HG02852 (cell line): ENCODE measurements around the gene EFNB2.
A peak's percentile ranks its signal among the peaks of the same experiment; 100 is the strongest.

Experiments used
- ATAC-seq: cut with Tn5 transposase; IDR thresholded peaks from one replicate; pipeline ENCODE4 v1.9.1; 2021; ENCODE audit warnings: mild to moderate bottlenecking, moderate library complexity; ENCODE audit not compliant: unreplicated experiment

Gene EFNB2

DNA sequence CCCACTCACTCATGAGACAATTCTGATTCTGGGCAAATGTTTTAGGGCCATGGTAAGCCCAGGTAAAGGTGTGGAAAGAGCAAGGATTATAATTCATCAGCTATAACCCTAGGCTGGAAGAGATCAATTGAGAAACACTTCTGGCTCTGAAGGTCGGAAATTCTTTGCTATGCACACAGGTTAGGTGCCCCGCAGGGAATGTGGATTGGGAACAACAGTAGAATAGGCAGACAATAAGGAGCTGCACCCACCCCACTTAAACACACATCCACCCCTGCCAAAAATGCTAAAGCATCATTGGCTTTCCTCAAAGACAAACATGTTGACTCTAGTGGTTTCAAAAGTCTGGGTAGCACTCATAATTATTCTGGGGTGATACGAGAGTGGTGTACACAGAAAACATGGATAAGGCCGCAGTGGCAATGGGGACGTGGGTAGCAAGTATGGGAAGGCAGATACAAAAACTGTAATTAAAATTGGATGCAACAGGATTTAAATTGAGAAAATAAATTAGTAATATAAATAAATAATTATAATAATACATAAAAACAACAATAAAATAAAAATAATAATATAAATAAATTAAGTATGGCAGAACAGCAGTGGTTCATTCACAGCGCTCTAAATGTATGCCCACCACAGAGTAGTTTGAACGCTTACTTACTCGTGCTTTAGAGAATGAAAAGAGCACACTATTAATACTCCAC is 8.6 kb downstream of the EFNB2 start:
- no peak for ATAC-seq

DNA sequence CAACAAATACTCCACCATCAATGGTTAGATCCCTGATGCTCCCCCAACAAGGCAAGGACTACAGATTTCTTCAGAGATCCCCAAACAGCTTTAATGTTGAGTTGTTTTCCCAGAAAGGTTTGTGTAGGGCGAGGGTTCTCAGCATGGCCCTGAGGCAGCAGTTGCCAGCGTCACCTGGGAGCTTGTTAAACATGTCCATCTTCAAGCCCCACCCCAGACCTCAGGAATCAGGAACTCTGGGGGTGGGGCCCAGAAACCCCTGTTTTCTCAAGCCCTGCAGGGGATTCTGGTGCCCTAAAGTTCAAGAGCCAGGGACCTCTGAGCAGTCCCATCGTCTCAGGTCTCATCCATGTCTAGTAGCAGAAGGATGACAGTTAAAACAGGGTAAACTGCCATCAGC is 9.6 kb downstream of the EFNB2 start:
- no peak for ATAC-seq

GRCh38 chr13:106524108-106524507 is 11.4 kb downstream of the EFNB2 start:
- ATAC-seq: no peak

DNA sequence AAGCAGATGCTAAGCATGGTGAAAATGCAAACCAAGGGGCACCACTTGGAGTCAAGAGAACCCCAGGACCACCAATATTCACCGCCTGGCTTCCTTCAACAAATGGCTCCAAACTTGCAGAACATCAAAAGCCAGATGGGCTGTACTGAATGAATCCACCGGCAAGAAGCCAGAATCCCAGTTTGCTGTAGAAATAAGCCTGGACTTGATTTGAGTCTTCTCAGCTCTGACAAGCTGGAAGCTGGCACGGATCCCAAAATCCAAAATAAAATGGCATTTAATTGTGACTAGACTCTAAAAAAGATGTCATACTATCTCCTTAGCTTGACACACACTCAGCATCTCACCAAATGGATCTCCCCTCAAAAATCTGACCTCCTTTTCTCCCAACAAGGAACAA is 11.9 kb downstream of the EFNB2 start:
- no peak for ATAC-seq

DNA sequence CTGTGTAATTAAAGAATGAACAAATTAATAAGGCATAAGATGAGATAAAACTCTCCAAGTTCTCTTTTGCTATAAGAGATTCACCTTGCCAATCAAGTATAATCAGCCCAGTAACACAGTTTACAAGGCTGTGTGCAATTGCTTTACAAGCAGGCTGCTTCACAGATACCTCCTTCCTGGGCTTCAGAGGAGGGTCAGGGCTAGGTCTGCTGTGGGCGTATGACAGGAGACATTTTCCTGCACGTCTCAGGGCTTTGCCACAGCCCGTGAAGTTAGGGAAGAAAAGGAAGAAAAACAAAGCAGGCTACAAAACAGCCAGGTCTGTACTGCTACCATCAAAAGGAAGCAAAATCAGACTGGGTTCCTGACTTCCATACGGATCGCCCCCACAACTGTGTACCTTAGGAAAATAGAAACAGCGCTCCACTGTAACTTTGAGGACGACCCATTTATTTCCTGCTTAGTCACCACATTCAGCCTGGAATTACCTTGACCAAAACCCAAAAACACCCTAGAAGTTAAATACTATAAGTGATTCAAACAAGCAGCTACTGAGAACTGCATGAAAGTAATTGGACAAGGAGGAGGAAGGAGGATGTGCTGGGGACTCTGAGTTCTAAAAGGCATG is 12.4 kb downstream of the EFNB2 start:
- ATAC-seq: no peak

DNA sequence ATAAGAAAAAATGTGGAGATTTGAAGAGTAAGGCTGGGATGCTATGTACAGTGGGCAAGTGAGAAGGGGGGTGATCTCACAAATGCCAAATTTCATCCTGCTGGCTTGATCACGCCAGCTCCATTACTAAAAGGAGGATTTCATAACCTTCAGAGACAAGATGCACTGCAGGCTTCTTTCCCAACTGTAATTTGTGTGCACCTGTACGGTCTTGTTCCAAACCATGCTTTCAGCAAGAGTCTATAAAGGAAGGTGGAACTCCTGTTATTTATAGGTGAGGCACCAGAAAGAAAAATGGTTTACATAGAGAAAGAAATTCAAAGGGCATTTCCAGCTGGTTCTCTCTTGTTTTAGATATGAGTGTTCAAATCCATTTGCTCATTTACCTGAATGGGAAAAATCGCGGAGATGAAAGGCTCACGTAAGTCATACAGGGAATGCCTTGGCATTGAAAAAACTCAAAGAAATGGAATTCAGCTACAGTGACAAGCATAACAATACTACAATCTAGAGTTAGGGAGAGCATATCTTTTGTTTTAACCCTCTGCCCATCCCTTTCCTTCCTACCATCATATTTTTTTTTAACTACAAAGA is 13.3 kb downstream of the EFNB2 start:
- no peak for ATAC-seq

DNA sequence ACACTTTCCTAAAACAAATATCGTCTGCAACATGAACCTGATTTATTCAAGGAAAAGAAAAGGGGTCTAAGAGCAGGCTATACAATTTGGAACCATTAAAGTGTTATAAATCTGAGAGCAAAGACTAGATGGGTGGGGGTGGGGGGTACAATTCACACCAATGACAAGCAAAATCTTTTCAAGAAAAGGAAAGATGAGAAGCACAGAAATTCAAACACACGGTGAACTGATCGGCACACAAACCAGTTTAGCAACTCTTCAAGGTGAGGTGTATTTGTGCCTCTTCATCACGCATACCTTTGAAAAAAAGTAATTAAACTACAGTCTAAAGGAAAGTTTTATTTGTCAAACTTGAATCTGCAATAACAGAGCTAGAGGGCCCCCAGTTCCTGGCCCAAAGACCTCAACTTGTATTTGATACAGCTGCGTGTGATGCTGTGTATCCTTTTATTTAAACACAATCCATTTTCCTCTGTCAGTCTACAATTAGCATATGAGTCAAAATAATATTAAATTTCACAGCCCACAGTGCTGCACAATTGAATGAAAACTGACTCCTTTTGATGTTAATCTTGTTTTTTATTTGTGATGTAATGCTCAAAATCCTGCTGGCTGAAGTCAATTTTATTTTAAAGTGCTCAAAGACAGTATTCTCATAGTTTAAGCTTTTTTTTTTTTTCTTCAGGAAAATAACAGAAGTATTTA is 14.2 kb downstream of the EFNB2 start:
- no peak for ATAC-seq

DNA sequence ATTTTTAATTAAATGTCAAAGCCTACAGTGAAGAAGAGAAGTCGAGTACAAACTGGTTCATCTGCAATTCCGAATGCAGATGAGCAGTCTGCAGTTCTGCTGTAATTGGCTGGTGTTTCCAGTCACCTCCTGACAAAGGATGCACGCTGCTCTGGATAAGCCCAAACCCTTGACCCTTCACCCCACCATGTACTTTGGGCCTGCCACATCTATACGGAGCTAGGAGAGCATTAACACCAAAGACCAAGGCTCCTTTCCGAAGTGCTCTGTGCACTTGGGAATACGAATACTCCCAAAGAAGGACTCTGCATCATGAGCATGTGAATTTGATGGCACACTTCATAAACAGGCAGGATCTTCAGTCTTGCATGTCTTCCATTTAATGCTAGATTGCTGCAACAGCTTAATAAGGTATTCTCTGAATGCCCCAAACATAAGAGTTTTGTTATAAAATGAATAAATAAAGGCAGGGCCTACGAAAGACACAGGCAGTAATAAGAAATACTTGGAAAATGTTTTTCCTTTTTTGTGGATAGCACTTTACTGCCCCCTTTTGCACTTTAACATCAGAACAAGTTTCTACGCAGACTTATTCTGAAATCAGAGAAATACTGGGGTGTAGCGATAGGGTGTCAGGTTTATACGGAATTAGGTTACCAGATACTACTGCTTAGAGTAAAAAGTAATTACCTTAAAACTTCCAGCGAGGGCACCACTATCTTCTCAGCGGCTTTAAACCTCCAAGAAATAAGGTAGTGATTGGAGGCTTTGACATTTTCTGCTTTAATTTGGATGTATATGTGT is 15.0 kb downstream of the EFNB2 start:
- no peak for ATAC-seq

- ATAC-seq: no peak
These were observed 16.9 kb downstream of the EFNB2 start for GRCh38 chr13:106518512-106518911.

GRCh38 chr13:106517109-106517847 is 18.2 kb downstream of the EFNB2 start:
- ATAC-seq: no peak

DNA sequence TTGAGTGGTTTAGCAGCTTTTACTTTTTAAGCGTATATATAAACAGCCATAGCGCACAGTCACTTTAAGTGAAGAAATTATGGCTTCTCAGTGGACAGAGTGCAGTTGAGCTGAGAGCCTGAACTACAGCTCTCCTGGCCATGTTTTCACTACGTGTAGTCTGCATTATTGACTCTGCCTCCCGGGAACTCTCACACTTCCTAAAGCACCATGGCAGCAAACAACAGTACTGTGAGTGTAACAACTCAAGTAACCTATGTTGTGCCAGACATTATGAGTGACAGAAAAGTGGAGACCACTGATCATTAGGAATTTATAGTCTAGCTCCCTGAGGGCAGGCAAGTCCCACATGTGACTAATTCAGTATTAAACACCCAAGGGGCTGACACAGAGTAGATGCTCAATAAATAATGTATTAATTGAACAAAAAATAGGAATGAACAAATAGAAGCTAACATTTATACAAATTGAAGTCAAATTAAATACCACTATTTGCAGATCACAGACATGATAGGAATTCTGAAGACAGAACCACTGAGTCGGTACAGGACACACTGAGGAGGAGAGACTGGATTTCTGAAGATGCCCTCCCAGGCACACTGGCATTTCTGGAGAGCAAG is 19.7 kb downstream of the EFNB2 start:
- ATAC-seq: no peak

DNA sequence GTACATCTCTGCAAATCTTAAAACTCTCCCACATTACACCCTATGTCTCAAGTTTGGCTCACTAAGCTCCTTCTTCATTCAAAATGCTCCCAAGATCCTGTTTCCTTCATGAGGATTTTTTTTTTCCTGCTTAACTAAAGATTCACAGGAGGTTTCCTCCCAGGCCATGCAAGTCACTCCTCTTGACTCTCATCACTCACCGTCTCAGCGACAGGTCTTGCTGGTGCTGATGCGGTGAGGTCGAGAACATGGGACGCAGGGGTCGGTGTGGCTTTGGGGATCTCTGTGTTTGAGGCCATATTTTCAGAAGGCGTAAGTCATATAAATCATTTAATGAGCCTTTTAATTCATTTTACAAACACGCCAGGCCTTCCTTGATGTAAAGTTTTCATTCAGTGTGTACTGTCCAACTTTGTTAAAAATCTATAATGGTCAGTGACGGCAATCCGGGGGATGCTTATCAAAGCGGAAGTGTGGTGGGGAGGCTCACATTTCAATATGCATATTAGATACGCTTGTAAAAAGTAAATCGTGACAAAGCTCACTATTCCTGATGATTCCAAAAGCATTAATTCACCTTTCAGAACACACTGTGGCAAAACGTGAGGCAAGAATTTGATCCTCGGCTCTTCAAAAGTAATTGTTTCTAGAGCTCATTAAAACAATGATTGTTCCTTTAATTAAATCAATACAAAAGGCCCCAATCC is 20.4 kb downstream of the EFNB2 start:
- ATAC-seq: no peak

DNA sequence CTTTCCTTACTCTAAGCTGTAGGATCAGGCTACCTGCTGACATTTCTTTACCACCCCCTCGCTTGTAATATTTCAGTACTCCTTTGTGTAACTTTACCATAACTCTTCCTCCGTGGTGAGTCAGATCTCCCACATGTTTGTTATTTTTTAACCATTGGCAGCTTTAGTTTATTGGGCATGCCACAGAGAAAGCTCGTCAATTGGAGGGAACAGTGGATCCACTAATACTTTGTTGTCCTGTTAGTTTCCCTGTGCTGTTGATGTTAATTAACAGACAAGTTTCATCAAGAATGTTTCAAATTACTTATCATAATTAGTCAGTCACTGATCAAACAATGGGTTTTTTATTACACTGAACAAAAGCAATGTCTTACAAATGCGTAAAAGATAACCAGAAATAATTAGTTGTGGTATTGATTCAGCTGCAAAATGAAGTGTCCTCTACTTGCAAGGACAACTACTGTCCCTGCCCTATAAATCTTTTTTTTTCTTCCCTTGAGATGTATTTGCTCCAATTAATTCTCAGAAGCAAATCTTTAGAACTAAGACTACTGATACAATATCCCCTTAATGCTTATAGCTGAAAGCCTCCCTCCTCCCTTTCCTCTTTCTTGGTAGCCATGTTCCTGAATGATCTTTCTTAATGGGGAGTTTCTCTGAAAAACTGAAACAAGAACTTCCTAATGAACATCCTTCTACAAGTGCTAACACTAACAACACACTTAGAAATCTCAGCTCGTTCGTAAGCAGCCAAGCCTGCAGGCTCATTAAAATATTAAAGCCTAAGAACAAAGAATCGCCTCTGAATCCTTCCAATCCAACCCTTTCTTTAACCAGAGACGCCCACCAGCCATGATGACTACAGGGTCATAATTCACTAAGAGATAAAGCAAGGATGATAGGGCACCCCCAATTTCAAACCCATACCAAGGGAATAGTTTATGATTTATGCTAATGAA is 22.2 kb downstream of the EFNB2 start:
- ATAC-seq: no peak

- peak; percentile 88 for ATAC-seq
These were observed 27.7 kb downstream of the EFNB2 start for GRCh38 chr13:106507560-106508274.

DNA sequence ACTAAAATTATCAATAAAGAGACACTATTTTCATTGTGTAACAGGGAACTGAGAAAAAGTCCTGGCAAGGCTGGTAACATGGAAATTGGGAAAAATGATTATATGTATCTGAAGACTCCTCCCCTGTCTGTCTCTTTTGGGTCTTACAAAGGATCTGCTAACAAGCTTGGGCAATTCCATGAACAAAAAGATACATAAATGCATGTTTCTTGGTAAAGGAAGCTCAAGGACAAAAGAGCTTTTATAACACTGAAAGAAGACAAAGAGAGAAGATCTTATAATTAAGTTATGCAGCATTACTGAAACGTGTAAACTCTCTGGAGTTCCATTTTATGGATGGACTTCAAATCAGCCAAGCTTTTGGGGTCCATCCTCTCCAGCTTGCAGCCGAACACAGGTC is 29.2 kb downstream of the EFNB2 start:
- ATAC-seq: no peak

GRCh38 chr13:106505732-106506131 is 29.7 kb downstream of the EFNB2 start:
- no peak for ATAC-seq

DNA sequence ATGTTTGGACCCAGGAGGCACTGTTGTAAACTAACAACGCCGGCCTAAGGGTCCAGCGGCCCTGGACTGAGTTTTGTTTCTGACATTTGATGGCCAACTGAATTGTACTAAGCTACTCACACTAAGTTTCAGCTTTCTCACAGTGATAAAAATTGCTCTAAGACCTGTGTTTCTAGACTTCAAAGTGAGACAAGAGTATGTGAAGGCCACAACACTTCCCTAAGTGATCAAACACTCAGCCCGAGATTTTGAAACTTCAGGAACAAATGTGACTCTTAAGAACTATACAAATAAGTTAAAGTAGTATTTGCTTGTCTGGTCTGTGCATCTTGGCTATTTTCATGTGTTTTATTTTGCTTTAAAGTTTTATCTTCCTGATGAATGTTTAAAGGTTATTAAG is 30.2 kb downstream of the EFNB2 start:
- no peak for ATAC-seq
